Stomach (tissue), 9 donors: ENCODE data around the gene COBL. TPM values are rescaled to one million over a fixed set of nuclear protein-coding genes. Genes with fewer than 3 reads are reported as not detected.

Source experiments
- DNase-seq, 2 donors: peaks; one replicate each; pipeline versions ENCODE4 v3.0.0 to v3.0.0-alpha.2; 2013 to 2019
- H3K27ac ChIP-seq, 5 donors: fragments of 200-600 bp in 4 of 5; sonication (generic) in 4 of 5; one replicate each; pipeline ENCODE4 v1.5.1; 2013 to 2019; ENCODE audit warnings: mild to moderate bottlenecking in 1 of 5, moderate library complexity in 1 of 5
- H3K27me3 ChIP-seq, 3 donors: fragments of 200-600 bp; sonication (generic); one replicate each; pipeline ENCODE4 v1.5.1; 2017 to 2019; ENCODE audit warnings: mixed run types in 1 of 3
- H3K36me3 ChIP-seq, 4 donors: fragments of 200-600 bp; sonication (generic); 1 replicate in 3 of 4; 2 replicates in 1 of 4; pipeline ENCODE4 v1.5.1; 2016 to 2019
- H3K4me1 ChIP-seq, 4 donors: fragments of 200-600 bp; sonication (generic); one replicate each; pipeline ENCODE4 v1.5.1; 2016 to 2019
- H3K4me3 ChIP-seq, 4 donors: fragments of 200-600 bp; sonication (generic) in 3 of 4; one replicate each; pipeline ENCODE4 v1.5.1; 2016 to 2019; ENCODE audit warnings: mild to moderate bottlenecking in 1 of 4
- H3K9me3 ChIP-seq, 4 donors: fragments of 200-600 bp; sonication (generic); one replicate each; pipeline ENCODE4 v1.5.1; 2016 to 2019
- EP300 ChIP-seq: sonication (generic); formaldehyde crosslinking; IDR thresholded peaks from one replicate; pipeline ENCODE4 v1.6.1; 2017; ENCODE audit warnings: antibody characterized with exemption
- POLR2A ChIP-seq, 4 donors: fragments of 450-650 bp; IDR thresholded peaks; one replicate each; pipeline ENCODE4 v1.6.1; 2016; ENCODE audit warnings: antibody characterized with exemption in 4 of 4, control low read depth in 2 of 4, mild to moderate bottlenecking in 1 of 4, moderate library complexity in 1 of 4
- POLR2AphosphoS5 ChIP-seq, 3 donors: sonication (generic); formaldehyde crosslinking; IDR thresholded peaks; one replicate each; pipeline ENCODE4 v1.6.1; 2016; ENCODE audit warnings: antibody characterized with exemption in 3 of 3
- WGBS, 5 donors: extraction: QIAGEN DNeasy Blood & Tissue Kit in 3 of 5; methylation state at CpG; one replicate each; pipeline versions ENCODE4 v1.1.5 to v1.1.7; 2013 to 2018; 5-methylcytosine and 5-hydroxymethylcytosine counted together
- intact Hi-C: fragments of 100-400 bp; cut with DNase I; formaldehyde crosslinking; loops from one replicate; pipeline ENCODE4 v1.15.1; 2023; ENCODE audit warnings: low total_unique reads
- polyA plus RNA-seq, 3 donors: library from polyadenylated mRNA; stranded (reverse); fragments of 200-250 nt; gene quantifications; one replicate each; pipeline ENCODE4 v1.2.3, GENCODE V29; 2013
- total RNA-seq, 5 donors: library from RNA; depleted of rRNA; stranded (reverse); fragments of >200 nt; gene quantifications; one replicate each; pipeline versions ENCODE4 v1.1.0 to v1.2.3, GENCODE V29; 2014 to 2016
- TF ChIP-seq, protein P1 (sequence below), 7 experiments: fragments of 450-650 bp in 4 of 7; fragments of 200-600 bp in 3 of 7; sonication (generic) in 3 of 7; IDR thresholded peaks; one replicate each; pipeline ENCODE4 v1.5.1; 2016 to 2019; ENCODE audit warnings: antibody characterized with exemption in 7 of 7, control low read depth in 2 of 7, mild to moderate bottlenecking in 1 of 7
- donor health status: healthy with polysubstance abuse.
- donor health status: Bipolar disorder and iron deficiency.
- donor health status: healthy.

COBL gene
- total and polyA plus RNA-seq, 8 donors, result 4.9 to 79.9 (median 16.0) TPM

DNA sequence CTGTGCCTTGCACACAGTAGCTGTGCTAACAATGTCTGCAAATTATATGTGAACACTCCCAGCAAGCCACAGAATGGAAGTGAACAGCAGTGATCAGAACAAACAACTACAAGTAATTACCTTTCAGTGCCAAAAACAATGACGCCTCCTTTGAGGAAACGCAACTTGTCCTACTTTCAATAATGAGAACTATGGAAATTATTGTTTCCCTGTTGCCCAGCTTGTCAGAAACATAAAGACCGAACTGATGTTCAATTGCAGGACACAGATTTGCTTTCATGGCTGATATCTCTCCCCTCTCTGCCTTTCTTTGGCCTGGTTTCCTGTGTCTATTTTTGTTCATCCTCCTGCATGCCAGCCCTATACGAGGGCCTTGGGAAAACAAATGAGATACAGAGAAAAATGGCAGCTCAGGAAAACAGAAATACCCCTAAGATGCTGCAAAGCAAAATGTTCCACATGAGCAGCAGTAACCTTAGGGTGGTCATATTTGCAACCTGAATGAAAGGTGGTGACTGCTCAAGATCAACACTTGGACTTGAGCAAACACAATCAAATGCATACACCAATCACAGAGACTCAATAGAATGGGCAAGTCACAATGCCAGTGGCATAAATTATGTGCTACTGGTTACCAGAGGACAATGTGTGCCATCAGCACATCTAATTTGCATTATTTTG, 26.8 kb downstream of the COBL start:
- Histone ChIP-seq H3K4me1 (peaks cover 11 to 33% (median 21%) of the 10 kb centered on the region in 4 donors), H3K27me3 (no peaks in the 10 kb centered on the region), H3K36me3 (no peaks in the 10 kb centered on the region), H3K4me3 (no peak overlapping the region), H3K9me3 (peaks cover 0 to 3% (median under 1%) of the 10 kb centered on the region in 4 donors), H3K27ac (peak overlapping the region; percentile 8 to 57 (median 34))
- DNase-seq, result no peak
- WGBS, 5 donors, result 28 to 44% (median 33%) methylated on average over 4 of the region's 4 CpGs
- no peak for TF ChIP-seq POLR2AphosphoS5 (IDR thresholded peaks at IDR 0.05)
- TF ChIP-seq POLR2A (IDR thresholded peaks at IDR 0.05), result no peak
- no peak for TF ChIP-seq EP300
- TF ChIP-seq, protein P1, sequence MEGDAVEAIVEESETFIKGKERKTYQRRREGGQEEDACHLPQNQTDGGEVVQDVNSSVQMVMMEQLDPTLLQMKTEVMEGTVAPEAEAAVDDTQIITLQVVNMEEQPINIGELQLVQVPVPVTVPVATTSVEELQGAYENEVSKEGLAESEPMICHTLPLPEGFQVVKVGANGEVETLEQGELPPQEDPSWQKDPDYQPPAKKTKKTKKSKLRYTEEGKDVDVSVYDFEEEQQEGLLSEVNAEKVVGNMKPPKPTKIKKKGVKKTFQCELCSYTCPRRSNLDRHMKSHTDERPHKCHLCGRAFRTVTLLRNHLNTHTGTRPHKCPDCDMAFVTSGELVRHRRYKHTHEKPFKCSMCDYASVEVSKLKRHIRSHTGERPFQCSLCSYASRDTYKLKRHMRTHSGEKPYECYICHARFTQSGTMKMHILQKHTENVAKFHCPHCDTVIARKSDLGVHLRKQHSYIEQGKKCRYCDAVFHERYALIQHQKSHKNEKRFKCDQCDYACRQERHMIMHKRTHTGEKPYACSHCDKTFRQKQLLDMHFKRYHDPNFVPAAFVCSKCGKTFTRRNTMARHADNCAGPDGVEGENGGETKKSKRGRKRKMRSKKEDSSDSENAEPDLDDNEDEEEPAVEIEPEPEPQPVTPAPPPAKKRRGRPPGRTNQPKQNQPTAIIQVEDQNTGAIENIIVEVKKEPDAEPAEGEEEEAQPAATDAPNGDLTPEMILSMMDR (IDR thresholded peaks at IDR 0.05), result no peak
- intact Hi-C loops, result no loop called here

GRCh38 chr7:51288896-51289622, 27.6 kb downstream of the COBL start:
- 26 to 38% (median 37%) methylated on average over 7 of the region's 7 CpGs for WGBS, 5 donors
- Histone ChIP-seq H3K4me3 (no peak overlapping the region), H3K27ac (peak overlapping the region; percentile 8 to 57 (median 29)), H3K36me3 (no peaks in the 10 kb centered on the region), H3K27me3 (no peaks in the 10 kb centered on the region), H3K9me3 (peaks cover 0 to 10% (median 4%) of the 10 kb centered on the region in 4 donors), H3K4me1 (peaks cover 11 to 33% (median 21%) of the 10 kb centered on the region in 4 donors)
- TF ChIP-seq, protein P1 (IDR thresholded peaks at IDR 0.05), result no peak
- TF ChIP-seq POLR2AphosphoS5 (IDR thresholded peaks at IDR 0.05) (no peak), EP300 (no peak), POLR2A (IDR thresholded peaks at IDR 0.05) (no peak)
- intact Hi-C loops, result no loop called here
- no peak for DNase-seq

DNA sequence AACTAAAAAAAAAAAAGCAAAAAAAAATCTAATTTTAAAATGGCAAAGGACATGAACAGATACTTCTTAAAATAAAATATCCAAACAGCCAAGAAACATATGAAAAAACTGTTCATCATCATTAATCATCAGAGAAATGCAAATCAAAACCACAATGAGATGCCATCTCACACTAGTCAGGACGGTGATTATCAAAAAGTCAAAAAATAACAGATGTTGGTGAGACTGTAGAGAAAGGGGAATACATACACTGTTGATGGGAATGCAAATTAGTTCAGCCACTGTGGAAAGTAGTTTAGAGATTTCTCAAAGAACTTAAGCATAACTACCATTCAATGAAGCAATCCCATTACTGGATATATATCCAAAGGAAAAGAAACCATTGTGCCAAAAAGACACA, 30.2 kb downstream of the COBL start:
- H3K36me3 ChIP-seq, result no peaks in the 10 kb centered on the region
- no peak overlapping the region for H3K27ac ChIP-seq
- peaks cover 11 to 26% (median 19%) of the 10 kb centered on the region in 4 donors for H3K4me1 ChIP-seq
- no peak overlapping the region for H3K4me3 ChIP-seq
- no peak for DNase-seq
- no peak for TF ChIP-seq POLR2AphosphoS5 (IDR thresholded peaks at IDR 0.05)
- no peak for TF ChIP-seq POLR2A (IDR thresholded peaks at IDR 0.05)
- TF ChIP-seq EP300, result no peak
- TF ChIP-seq, protein P1 (IDR thresholded peaks at IDR 0.05), result no peak
- intact Hi-C loops, result no loop called here
- H3K27me3 ChIP-seq, result no peaks in the 10 kb centered on the region
- 67 to 91% (median 84%) methylated on average over 1 of the region's 1 CpG for WGBS, 5 donors
- peaks cover 0 to 15% (median 6%) of the 10 kb centered on the region in 4 donors for H3K9me3 ChIP-seq

DNA sequence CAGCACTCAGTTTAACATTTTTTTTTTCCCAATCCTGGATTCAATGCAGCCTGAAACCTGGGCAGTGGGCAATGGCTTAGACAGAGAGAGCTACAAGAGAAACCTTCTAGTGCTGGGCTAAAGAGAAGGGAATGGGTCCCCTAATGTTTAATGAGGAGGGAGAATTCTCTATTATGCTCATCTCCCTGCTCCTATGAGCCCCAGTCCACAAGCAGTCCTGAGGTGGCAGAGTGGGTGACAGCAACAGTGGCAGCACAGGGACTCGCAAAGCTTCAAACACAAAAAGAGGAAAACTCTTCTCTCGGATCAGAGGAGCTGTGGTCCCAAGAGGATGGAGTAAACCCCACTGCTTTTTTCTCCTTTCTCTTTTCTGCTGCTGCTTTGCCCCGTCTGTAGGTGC, 36.5 kb downstream of the COBL start:
- H3K27ac ChIP-seq, result no peak overlapping the region
- peaks cover 0 to 15% (median 6%) of the 10 kb centered on the region in 4 donors for H3K9me3 ChIP-seq
- H3K36me3 ChIP-seq, result no peaks in the 10 kb centered on the region
- H3K4me1 ChIP-seq, result peaks cover 11 to 46% (median 17%) of the 10 kb centered on the region in 4 donors
- H3K27me3 ChIP-seq, result no peaks in the 10 kb centered on the region
- intact Hi-C loops, result no loop called here
- 42 to 80% (median 48%) methylated on average over 3 of the region's 3 CpGs for WGBS, 5 donors
- DNase-seq, result no peak
- H3K4me3 ChIP-seq, result no peak overlapping the region
- TF ChIP-seq POLR2A (IDR thresholded peaks at IDR 0.05) (no peak), POLR2AphosphoS5 (IDR thresholded peaks at IDR 0.05) (no peak), EP300 (no peak)
- TF ChIP-seq, protein P1 (IDR thresholded peaks at IDR 0.05), result no peak
